ENCODE measurements around the gene C4orf50.

Gene C4orf50

DNA sequence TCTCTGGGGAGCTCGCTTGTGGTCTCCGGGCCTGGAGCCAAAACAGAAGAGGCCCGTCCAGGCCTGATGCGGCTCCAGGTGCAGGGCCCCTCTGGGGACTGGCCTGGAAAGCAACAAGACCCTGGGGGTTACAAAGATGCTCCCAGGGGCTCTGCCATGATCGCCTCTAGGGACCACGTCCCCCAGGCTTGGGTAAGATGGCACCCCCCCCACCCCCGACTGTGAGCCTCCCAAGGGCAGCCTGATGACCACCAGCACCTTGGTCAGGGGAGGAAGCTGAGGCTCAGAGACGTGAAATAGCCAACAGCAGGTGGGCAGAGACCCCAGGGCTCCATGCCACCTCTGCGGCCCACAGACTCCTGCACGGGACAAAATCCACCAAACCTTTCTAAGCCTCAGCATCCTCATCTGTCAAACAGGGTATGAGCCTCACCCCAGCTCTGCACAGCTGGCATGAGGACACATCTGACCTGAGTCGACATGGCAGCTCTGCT, 25.4 kb downstream of the C4orf50 start:
- TF ChIP-seq, protein P1, sequence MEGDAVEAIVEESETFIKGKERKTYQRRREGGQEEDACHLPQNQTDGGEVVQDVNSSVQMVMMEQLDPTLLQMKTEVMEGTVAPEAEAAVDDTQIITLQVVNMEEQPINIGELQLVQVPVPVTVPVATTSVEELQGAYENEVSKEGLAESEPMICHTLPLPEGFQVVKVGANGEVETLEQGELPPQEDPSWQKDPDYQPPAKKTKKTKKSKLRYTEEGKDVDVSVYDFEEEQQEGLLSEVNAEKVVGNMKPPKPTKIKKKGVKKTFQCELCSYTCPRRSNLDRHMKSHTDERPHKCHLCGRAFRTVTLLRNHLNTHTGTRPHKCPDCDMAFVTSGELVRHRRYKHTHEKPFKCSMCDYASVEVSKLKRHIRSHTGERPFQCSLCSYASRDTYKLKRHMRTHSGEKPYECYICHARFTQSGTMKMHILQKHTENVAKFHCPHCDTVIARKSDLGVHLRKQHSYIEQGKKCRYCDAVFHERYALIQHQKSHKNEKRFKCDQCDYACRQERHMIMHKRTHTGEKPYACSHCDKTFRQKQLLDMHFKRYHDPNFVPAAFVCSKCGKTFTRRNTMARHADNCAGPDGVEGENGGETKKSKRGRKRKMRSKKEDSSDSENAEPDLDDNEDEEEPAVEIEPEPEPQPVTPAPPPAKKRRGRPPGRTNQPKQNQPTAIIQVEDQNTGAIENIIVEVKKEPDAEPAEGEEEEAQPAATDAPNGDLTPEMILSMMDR (IDR thresholded peaks at IDR 0.05) = no peak
- H3K9me3 Mint-ChIP-seq = no peaks in the 10 kb centered on the region
- H3K4me3 Mint-ChIP-seq = no peak overlapping the region
- no peaks in the 10 kb centered on the region for H3K36me3 Mint-ChIP-seq (ENCODE audit: low read depth)
- H3K27ac Mint-ChIP-seq = no peak overlapping the region
- peaks cover 14% of the 10 kb centered on the region for H3K4me1 Mint-ChIP-seq
- DNase-seq = no peak
- H3K27me3 Mint-ChIP-seq (ENCODE audit: low read depth, poor library complexity) = peaks cover 20% of the 10 kb centered on the region

DNA sequence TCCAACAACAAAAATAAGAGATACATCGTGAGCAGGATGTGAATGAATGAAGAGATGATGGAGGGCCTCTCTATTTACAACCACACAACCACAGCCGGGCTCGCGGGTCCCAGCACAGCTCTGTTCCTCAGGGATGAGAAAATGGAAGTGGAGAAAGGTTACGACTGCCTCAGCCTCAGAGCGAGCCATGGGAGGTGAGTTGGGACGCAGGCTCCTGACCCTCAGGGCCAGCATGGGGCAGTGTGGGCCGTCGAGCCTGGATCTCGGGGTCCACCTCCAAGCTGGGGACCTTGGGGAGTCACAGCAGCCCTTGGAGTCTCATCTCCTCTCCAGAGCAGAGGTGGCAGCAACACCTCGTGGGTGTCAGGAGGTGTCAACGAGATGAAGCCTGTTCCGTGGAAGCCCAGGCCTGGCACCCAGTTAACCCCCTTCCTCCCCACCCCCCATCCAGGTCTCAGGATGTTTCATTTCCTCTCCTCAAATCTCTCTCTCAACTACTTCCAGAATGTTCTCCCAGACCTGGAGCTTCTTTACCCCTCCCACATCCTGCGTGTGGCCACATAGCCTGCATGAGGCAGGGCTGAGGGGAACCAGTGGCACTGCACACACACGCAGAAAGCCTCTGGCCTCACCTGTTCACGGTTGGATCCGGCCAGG, 25.9 kb downstream of the C4orf50 start:
- Mint-ChIP-seq H3K27ac (no peak overlapping the region), H3K4me1 (peaks cover 14% of the 10 kb centered on the region), H3K9me3 (no peaks in the 10 kb centered on the region), H3K4me3 (no peak overlapping the region), H3K36me3 (ENCODE audit: low read depth) (no peaks in the 10 kb centered on the region), H3K27me3 (ENCODE audit: low read depth, poor library complexity) (peaks cover 26% of the 10 kb centered on the region)
- DNase-seq = no peak
- TF ChIP-seq, protein P1 (IDR thresholded peaks at IDR 0.05) = no peak

DNA sequence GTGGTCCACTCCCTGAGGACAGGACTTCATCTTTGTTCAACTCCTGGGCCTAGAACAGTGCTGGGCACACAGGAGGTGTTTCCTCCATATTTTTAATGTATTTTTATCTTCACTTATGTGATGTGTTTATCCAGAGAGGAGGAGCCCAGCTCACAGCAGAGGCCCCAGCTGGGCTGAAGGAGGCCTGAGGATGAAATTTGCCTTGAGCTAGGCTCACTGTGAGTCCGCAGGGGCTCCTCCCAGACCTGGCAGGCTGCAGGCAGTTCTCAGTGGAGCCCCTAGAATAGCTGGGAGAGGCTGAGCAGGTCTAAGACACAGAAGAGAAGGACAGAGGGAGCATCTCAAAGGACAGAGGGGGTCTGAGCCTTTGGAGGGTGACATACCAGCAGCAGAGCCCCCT, 26.8 kb downstream of the C4orf50 start:
- TF ChIP-seq, protein P1 (IDR thresholded peaks at IDR 0.05) = no peak
- Mint-ChIP-seq H3K4me1 (peaks cover 7% of the 10 kb centered on the region), H3K36me3 (ENCODE audit: low read depth) (no peaks in the 10 kb centered on the region), H3K9me3 (no peaks in the 10 kb centered on the region), H3K27me3 (ENCODE audit: low read depth, poor library complexity) (peaks cover 26% of the 10 kb centered on the region), H3K27ac (no peak overlapping the region), H3K4me3 (no peak overlapping the region)
- no peak for DNase-seq

DNA sequence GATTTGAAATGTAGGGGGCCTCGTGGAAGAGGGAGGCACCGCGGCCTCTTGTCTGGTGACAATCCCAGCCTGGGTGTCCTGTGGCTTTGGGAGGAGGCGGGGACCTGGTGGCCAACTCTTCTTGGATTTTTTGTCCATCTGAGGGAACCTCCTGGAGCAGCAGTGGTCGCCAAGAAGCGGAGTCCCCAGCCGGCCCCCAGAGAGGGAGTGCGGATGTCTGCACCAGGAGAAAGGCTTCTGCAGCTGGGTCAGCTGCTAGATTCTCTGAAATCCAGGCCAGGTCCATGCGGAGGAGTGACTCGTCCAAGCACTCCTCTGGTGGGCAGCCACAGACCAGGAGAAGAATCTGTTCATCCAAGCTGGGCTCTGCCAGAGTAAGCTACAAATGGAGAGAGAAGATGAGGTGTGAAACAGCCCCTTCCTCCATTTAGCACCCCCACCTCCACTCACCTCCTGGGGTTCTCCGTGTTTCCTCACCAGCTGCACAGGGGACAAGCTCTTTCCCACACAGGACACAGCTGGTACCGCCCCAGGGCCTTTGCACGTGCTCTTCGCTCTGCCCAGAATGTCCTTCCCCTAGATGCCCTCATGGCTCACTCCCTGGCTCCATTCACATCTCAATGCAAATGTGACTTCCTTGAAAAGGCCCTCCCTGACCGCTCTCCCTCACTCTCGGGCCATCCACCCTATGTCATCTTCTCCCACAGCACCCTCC, 27.6 kb downstream of the C4orf50 start:
- TF ChIP-seq, protein P1 (IDR thresholded peaks at IDR 0.05) = no peak
- peaks cover 6% of the 10 kb centered on the region for H3K9me3 Mint-ChIP-seq

DNA sequence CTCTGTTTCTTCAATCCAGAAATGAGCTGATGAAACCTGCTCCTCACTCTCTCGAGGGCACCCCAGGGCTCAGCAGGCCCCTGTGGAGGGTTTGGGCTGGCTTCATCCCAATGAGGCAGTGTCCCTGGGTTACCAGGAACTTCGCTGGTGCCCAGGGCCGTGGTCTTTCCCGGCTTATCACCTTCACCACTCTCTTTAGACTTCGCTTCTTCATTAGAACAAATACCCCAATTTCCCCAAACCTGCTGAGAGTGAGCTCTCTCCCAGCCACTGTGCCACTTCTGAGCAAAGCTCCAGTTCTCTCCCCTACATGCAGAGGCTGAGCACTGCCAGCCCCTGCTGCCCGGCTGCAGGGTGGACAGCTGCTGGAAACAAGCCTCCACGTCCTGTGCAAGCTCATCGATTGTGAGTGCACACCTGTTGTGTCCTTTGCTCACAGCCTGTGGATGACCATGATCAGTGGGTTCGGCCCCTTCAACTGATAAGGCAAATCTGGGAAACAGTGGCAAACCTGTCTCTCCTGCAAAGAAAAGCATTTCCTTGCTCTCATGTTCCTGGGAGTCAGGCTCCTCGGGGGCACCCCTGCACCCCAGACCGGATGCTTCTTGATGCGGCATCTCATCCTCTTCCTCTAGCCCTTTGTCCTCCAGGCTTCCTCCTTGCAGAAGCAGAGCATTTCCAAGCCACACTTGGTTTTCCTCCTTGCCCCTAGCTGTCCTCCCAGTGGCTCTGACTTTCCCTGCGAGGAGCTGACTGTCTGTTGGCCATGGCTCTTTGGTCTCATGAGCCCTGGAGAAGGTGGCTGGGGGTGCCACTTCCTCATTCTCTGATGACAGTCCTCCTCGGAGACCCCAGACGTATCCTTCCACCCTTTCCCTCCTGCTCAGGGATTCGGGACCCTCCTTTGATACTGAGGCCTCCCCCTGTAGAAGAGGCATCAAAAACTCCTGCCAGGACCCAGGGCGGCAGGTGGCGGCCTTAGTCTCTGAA, 28.7 kb downstream of the C4orf50 start:
- H3K27me3 Mint-ChIP-seq (ENCODE audit: low read depth, poor library complexity) = peaks cover 24% of the 10 kb centered on the region
- no peak overlapping the region for H3K27ac Mint-ChIP-seq
- TF ChIP-seq, protein P1 (IDR thresholded peaks at IDR 0.05) = no peak
- DNase-seq = no peak
- peaks cover 6% of the 10 kb centered on the region for H3K36me3 Mint-ChIP-seq (ENCODE audit: low read depth)
- no peak overlapping the region for H3K4me3 Mint-ChIP-seq
- H3K4me1 Mint-ChIP-seq = no peaks in the 10 kb centered on the region
- H3K9me3 Mint-ChIP-seq = peaks cover 15% of the 10 kb centered on the region

More for the DNA sequence above, 27.6 kb downstream of the C4orf50 start:
- H3K27me3 Mint-ChIP-seq (ENCODE audit: low read depth, poor library complexity) = peaks cover 22% of the 10 kb centered on the region
- no peak overlapping the region for H3K27ac Mint-ChIP-seq
- DNase-seq = no peak
- H3K4me1 Mint-ChIP-seq = no peaks in the 10 kb centered on the region
- no peak overlapping the region for H3K4me3 Mint-ChIP-seq
- H3K36me3 Mint-ChIP-seq (ENCODE audit: low read depth) = no peaks in the 10 kb centered on the region

Data from nephron progenitor cell (in vitro differentiated cells).